Measurements from ENCODE around the gene RUFY4. TPM values are rescaled to one million over a fixed set of nuclear protein-coding genes. Genes with fewer than 3 reads are reported as not detected.

Gene RUFY4
- total RNA-seq, 4 donors from 2014 or later, result 0.07 TPM; not detected in 3

- no peak overlapping the region for H3K4me3 ChIP-seq
- H3K27me3 ChIP-seq, result no peaks in the 10 kb centered on the region
- no peaks in the 10 kb centered on the region for H3K36me3 ChIP-seq
- intact Hi-C loops (cut with DNase I; ENCODE audit: low total_unique reads), result no loop called here
- H3K4me1 ChIP-seq, result no peaks in the 10 kb centered on the region
- no peak overlapping the region for H3K27ac ChIP-seq
- H3K9me3 ChIP-seq, result no peaks in the 10 kb centered on the region
- no peak for TF ChIP-seq POLR2A (IDR thresholded peaks at IDR 0.05)
- TF ChIP-seq, protein P1, sequence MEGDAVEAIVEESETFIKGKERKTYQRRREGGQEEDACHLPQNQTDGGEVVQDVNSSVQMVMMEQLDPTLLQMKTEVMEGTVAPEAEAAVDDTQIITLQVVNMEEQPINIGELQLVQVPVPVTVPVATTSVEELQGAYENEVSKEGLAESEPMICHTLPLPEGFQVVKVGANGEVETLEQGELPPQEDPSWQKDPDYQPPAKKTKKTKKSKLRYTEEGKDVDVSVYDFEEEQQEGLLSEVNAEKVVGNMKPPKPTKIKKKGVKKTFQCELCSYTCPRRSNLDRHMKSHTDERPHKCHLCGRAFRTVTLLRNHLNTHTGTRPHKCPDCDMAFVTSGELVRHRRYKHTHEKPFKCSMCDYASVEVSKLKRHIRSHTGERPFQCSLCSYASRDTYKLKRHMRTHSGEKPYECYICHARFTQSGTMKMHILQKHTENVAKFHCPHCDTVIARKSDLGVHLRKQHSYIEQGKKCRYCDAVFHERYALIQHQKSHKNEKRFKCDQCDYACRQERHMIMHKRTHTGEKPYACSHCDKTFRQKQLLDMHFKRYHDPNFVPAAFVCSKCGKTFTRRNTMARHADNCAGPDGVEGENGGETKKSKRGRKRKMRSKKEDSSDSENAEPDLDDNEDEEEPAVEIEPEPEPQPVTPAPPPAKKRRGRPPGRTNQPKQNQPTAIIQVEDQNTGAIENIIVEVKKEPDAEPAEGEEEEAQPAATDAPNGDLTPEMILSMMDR (IDR thresholded peaks at IDR 0.05), result no peak
- no peak for DNase-seq
These were observed 11.2 kb downstream of the RUFY4 start for GRCh38 chr2:218079943-218080913.

DNA sequence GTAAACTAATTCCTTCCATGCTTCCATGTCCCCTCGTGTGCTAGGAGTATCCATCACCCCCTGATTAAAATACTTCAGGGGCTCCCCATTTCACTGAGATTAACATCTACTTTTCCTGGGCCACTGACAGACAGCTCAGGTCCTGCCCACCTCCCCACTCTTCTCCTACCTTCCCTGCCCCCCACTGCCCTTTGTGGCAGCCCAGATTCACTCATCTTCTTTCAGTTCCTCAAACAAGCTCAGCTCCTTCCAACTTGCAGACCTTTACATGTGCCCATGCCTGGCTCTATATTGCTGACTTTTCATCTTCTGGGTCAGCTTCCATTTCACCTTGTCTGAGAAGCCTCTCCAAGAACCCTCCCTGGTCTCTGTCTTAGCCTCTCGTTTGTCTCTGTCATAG, 12.0 kb downstream of the RUFY4 start:
- Histone ChIP-seq H3K27me3 (no peaks in the 10 kb centered on the region), H3K27ac (no peak overlapping the region), H3K36me3 (no peaks in the 10 kb centered on the region), H3K9me3 (no peaks in the 10 kb centered on the region), H3K4me1 (no peaks in the 10 kb centered on the region), H3K4me3 (no peak overlapping the region)
- no peak for TF ChIP-seq POLR2A (IDR thresholded peaks at IDR 0.05)
- TF ChIP-seq, protein P1 (IDR thresholded peaks at IDR 0.05), result no peak
- no peak for DNase-seq
- intact Hi-C loops (cut with DNase I; ENCODE audit: low total_unique reads), result no loop called here

- H3K9me3 ChIP-seq, result peaks cover 0 to 1% of the 10 kb centered on the region in 2 donors
- no peak overlapping the region for H3K27ac ChIP-seq
- H3K4me1 ChIP-seq, result no peaks in the 10 kb centered on the region
- H3K27me3 ChIP-seq, result no peaks in the 10 kb centered on the region
- TF ChIP-seq, protein P1 (IDR thresholded peaks at IDR 0.05), result no peak
- TF ChIP-seq POLR2A (IDR thresholded peaks at IDR 0.05), result no peak
- no peak overlapping the region for H3K4me3 ChIP-seq
- intact Hi-C loops (cut with DNase I; ENCODE audit: low total_unique reads), result no loop called here
- H3K36me3 ChIP-seq, result no peaks in the 10 kb centered on the region
- no peak for DNase-seq
These were observed 12.6 kb downstream of the RUFY4 start for GRCh38 chr2:218081695-218082094.

GRCh38 chr2:218082586-218083351, 13.7 kb downstream of the RUFY4 start:
- H3K27ac ChIP-seq, result no peak overlapping the region
- intact Hi-C loops (cut with DNase I; ENCODE audit: low total_unique reads), result no loop called here
- H3K27me3 ChIP-seq, result no peaks in the 10 kb centered on the region
- no peak for TF ChIP-seq POLR2A (IDR thresholded peaks at IDR 0.05)
- TF ChIP-seq, protein P1 (IDR thresholded peaks at IDR 0.05), result no peak
- DNase-seq, result no peak
- no peaks in the 10 kb centered on the region for H3K4me1 ChIP-seq
- H3K9me3 ChIP-seq, result peaks cover 0 to 9% of the 10 kb centered on the region in 2 donors
- no peak overlapping the region for H3K4me3 ChIP-seq
- no peaks in the 10 kb centered on the region for H3K36me3 ChIP-seq

DNA sequence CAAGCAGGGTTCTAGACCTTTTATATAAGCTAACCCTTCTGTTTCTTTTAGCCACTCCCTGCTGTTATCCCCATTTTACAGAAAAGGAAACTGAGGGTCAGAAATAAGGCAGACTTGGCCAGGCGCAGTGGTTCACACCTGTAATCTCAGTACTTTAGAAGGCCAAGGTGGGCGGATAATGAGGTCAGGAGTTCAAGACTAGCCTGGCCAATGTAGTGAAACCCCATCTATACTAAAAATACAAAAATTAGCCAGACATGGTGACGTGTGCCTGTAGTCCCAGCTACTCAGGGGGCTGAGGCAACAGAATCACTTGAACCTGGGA, 14.3 kb downstream of the RUFY4 start:
- peaks cover 0 to 9% of the 10 kb centered on the region in 2 donors for H3K9me3 ChIP-seq
- intact Hi-C loops (cut with DNase I; ENCODE audit: low total_unique reads), result no loop called here

More for the DNA sequence above, 14.3 kb downstream of the RUFY4 start:
- Histone ChIP-seq H3K4me3 (no peak overlapping the region), H3K4me1 (no peaks in the 10 kb centered on the region), H3K27me3 (no peaks in the 10 kb centered on the region), H3K36me3 (no peaks in the 10 kb centered on the region), H3K27ac (no peak overlapping the region)
- DNase-seq, result no peak
- no peak for TF ChIP-seq POLR2A (IDR thresholded peaks at IDR 0.05)
- TF ChIP-seq, protein P1 (IDR thresholded peaks at IDR 0.05), result no peak
